CD4-positive, alpha-beta T cell (primary cell): ENCODE measurements around the gene COL20A1. TPM values are rescaled to one million over a fixed set of nuclear protein-coding genes. Genes with fewer than 3 reads are reported as not detected.

ENCODE experiments used
- ATAC-seq: fragments of 200-7000 bp; cut with Tn5 transposase; one replicate; pipeline ENCODE4 v1.10.0; 2022; ENCODE audit warnings: mild to moderate bottlenecking; ENCODE audit not compliant: poor library complexity
- CTCF ChIA-PET: fragments of 350-600 bp; sonication (Branson Sonifier 250); formaldehyde crosslinking; loops from one replicate; lab custom pipeline; 2021; ENCODE audit warnings: antibody characterized with exemption, inconsistent platforms; lab: Charles Lee
- POLR2A ChIA-PET: fragments of 350-600 bp; sonication (Branson Sonifier 250); formaldehyde crosslinking; loops from one replicate; lab custom pipeline; 2021; ENCODE audit warnings: antibody characterized with exemption, inconsistent platforms; lab: Charles Lee
- DNase-seq, 14 experiments: peaks; one replicate each; pipeline ENCODE4 v3.0.0-alpha.2; 2013 to 2020; ENCODE audit warnings: mixed read lengths in 2 of 14
- H3K27ac ChIP-seq, 2 donors: one replicate each; pipeline versions ENCODE4 v1.5.1 to v1.7.0; 2013; ENCODE audit warnings: low read length in 2 of 2, low read depth in 1 of 2, mild to moderate bottlenecking in 1 of 2
- H3K27me3 ChIP-seq, 2 experiments: 1 replicate in 1 of 2; 2 replicates in 1 of 2; pipeline versions ENCODE4 v1.6.1 to v1.7.0; 2013; ENCODE audit warnings: low read length in 2 of 2, control low read depth in 1 of 2, mild to moderate bottlenecking in 1 of 2, moderate library complexity in 1 of 2; ENCODE audit not compliant: insufficient read depth in 2 of 2, control insufficient read depth in 1 of 2
- H3K36me3 ChIP-seq: one replicate; pipeline ENCODE4 v1.6.1; 2013; ENCODE audit warnings: low read length, control low read depth; ENCODE audit not compliant: insufficient read depth
- H3K4me1 ChIP-seq: one replicate; pipeline ENCODE4 v1.6.1; 2013; ENCODE audit warnings: low read length, control low read depth; ENCODE audit not compliant: insufficient read depth
- H3K4me3 ChIP-seq: one replicate; pipeline ENCODE4 v1.5.1; 2013; ENCODE audit warnings: mild to moderate bottlenecking, low read length, moderate library complexity
- H3K9me3 ChIP-seq, 2 experiments: 1 replicate in 1 of 2; 2 replicates in 1 of 2; pipeline versions ENCODE4 v1.6.1 to v1.7.0; 2013; ENCODE audit warnings: low read length in 2 of 2, mild to moderate bottlenecking in 2 of 2, control low read depth in 1 of 2, moderate library complexity in 1 of 2; ENCODE audit not compliant: control insufficient read depth in 1 of 2, insufficient read depth in 1 of 2
- H3K27ac Mint-ChIP-seq: one replicate; pipeline ENCODE4 v1.8.0; 2020; ENCODE audit warnings: mixed read lengths
- H3K27me3 Mint-ChIP-seq: one replicate; pipeline ENCODE4 v1.8.0; 2021; ENCODE audit warnings: mixed read lengths
- H3K36me3 Mint-ChIP-seq: one replicate; pipeline ENCODE4 v1.8.0; 2021; ENCODE audit warnings: low read depth, mixed read lengths
- H3K4me1 Mint-ChIP-seq: one replicate; pipeline ENCODE4 v1.8.0; 2021; ENCODE audit warnings: low read depth, mixed read lengths
- H3K4me3 Mint-ChIP-seq: one replicate; pipeline ENCODE4 v1.8.0; 2020; ENCODE audit warnings: mild to moderate bottlenecking, mixed read lengths
- H3K9me3 Mint-ChIP-seq: one replicate; pipeline ENCODE4 v1.8.0; 2020; ENCODE audit warnings: mixed read lengths
- CTCF ChIP-seq: fragments of 200-600 bp; IDR thresholded peaks from one replicate; pipeline ENCODE4 v1.8.0; 2022; ENCODE audit warnings: antibody characterized with exemption, mild to moderate bottlenecking
- intact Hi-C, 2 experiments: fragments of 100-400 bp; cut with DNase I in 1 of 2; cut with micrococcal nuclease in 1 of 2; formaldehyde crosslinking; loops; one replicate each; pipeline versions ENCODE4 v1.15.1 to v1.9.0; 2023 to 2025; cut with DNase I, micrococcal nuclease
- polyA plus RNA-seq, 2 donors: library from polyadenylated mRNA; unstranded; fragments of 120-200 nt; gene quantifications; one replicate each; pipeline ENCODE4 v1.2.1, GENCODE V29; 2013
- total RNA-seq, 174 experiments: library from RNA in 2 of 174; stranded (reverse) in 2 of 174; gene quantifications; one replicate each; pipeline ENCODE4 v1.2.3 and lab custom pipeline; 2021 to 2026

Gene COL20A1
- total RNA-seq (under 1 TPM in 1 of 2 experiments, not detected in 1; 0.03 TPM), total RNA-seq (lab: John Stamatoyannopoulos, UW) (0 to 0.98 (median 0.11) reads per million in 172 experiments)
- polyA plus RNA-seq (2013, experiment 1 of 2): not detected
- polyA plus RNA-seq (2013, experiment 2 of 2): 0.27 TPM

DNA sequence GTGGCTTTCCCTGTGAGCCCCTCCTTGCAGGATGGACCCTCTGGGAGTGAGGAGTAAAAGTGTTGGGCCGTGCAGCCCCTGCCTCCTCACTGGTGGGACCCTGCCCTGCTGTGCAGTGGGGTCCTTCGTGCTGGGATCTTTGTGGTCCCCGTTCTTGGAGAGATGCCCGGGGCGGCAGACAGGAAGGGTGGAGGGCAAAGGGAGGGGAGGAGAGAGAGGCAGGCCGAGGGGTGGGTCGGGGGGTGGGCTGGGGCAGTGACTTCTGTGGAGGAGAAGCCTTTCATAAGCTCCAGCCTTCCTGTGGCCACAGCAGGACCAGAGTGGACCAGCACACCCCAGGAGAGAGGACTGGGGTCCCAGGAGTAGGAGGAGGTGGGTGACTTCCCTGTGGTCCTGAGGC, at the start of gene COL20A1:
TSS of gene COL20A1 (plus strand) at position 283 of the 400 bp plus-strand sequence. CDS start 1,922 bp downstream, outside the sequence.
- Mint-ChIP-seq H3K9me3 (no peaks in the 10 kb centered on the region), H3K4me1 (peaks cover 13% of the 10 kb centered on the region), H3K36me3 (peaks cover 6% of the 10 kb centered on the region), H3K4me3 (no peak within 1 kb of the TSS), H3K27me3 (peaks cover 13% of the 10 kb centered on the region), H3K27ac (no peak within 1 kb of the TSS)
- peaks cover 11 to 24% of the 10 kb centered on the region in 2 experiments for H3K27me3 ChIP-seq
- H3K4me3 ChIP-seq: no peak within 1 kb of the TSS
- DNase-seq: no peak
- CTCF ChIA-PET: no interaction called here
- POLR2A ChIA-PET: no interaction called here
- peaks cover 0 to 6% of the 10 kb centered on the region in 2 experiments for H3K9me3 ChIP-seq
- H3K36me3 ChIP-seq: peaks cover 8% of the 10 kb centered on the region
- peaks cover 25% of the 10 kb centered on the region for H3K4me1 ChIP-seq
- no peak for ATAC-seq
- TF ChIP-seq CTCF: no peak
- no peak within 1 kb of the TSS for H3K27ac ChIP-seq
- intact Hi-C loops: no loop called here

GRCh38 chr20:63243604-63244247, 49.3 kb upstream of the COL20A1 start:
- Mint-ChIP-seq H3K4me3 (no peak overlapping the region), H3K27me3 (peaks cover 15% of the 10 kb centered on the region), H3K27ac (no peak overlapping the region), H3K9me3 (no peaks in the 10 kb centered on the region), H3K4me1 (no peaks in the 10 kb centered on the region), H3K36me3 (no peaks in the 10 kb centered on the region)
- no peak for ATAC-seq
- no peak overlapping the region for H3K27ac ChIP-seq
- H3K36me3 ChIP-seq: no peaks in the 10 kb centered on the region
- H3K27me3 ChIP-seq: peaks cover 5 to 14% of the 10 kb centered on the region in 2 experiments
- ChIA-PET POLR2A (no interaction called here), CTCF (no interaction called here)
- H3K4me1 ChIP-seq: peaks cover 5% of the 10 kb centered on the region
- intact Hi-C loops: no loop called here
- no peaks in the 10 kb centered on the region for H3K9me3 ChIP-seq
- no peak overlapping the region for H3K4me3 ChIP-seq
- no peak for TF ChIP-seq CTCF
- no peak for DNase-seq

GRCh38 chr20:63244468-63244867, 48.5 kb upstream of the COL20A1 start:
- Histone ChIP-seq H3K4me1 (peaks cover 5% of the 10 kb centered on the region), H3K4me3 (no peak overlapping the region), H3K27me3 (peaks cover 5 to 14% of the 10 kb centered on the region in 2 experiments), H3K9me3 (no peaks in the 10 kb centered on the region), H3K27ac (no peak overlapping the region), H3K36me3 (no peaks in the 10 kb centered on the region)
- DNase-seq (no peak), ATAC-seq (no peak)
- Mint-ChIP-seq H3K4me3 (no peak overlapping the region), H3K9me3 (no peaks in the 10 kb centered on the region), H3K4me1 (no peaks in the 10 kb centered on the region), H3K27ac (no peak overlapping the region), H3K27me3 (peaks cover 23% of the 10 kb centered on the region), H3K36me3 (no peaks in the 10 kb centered on the region)
- CTCF ChIA-PET: no interaction called here
- no peak for TF ChIP-seq CTCF
- POLR2A ChIA-PET: no interaction called here
- intact Hi-C loops: no loop called here
